ENCODE measurements around the gene SFT2D3.
"Not testable (repeated sequence)": the region's sequence is repeated elsewhere in the genome, so short reads cannot be mapped to it uniquely, and the experiment has no call there.

SFT2D3 gene

GRCh38 chr2:127743477-127744026, 42.3 kb downstream of the SFT2D3 start:
- DNase-seq (ENCODE audit: low read depth) = no peak

- DNase-seq (ENCODE audit: low read depth) = no peak
These were observed 46.3 kb downstream of the SFT2D3 start for GRCh38 chr2:127747621-127748020.

- DNase-seq (ENCODE audit: low read depth) = not testable (repeated sequence)
These were observed 48.2 kb downstream of the SFT2D3 start for GRCh38 chr2:127749537-127749936.

- no peak for DNase-seq (ENCODE audit: low read depth)
These were observed 52.1 kb downstream of the SFT2D3 start for GRCh38 chr2:127753374-127753773.

- DNase-seq (ENCODE audit: low read depth) = no peak
These were observed 52.9 kb downstream of the SFT2D3 start for GRCh38 chr2:127754186-127754585.
